ENCODE results near the gene GRM4.

GRM4 gene

GRCh38 chr6:34004706-34005105 is 141.2 kb downstream of the GRM4 start:
- H3K27me3 ChIP-seq: peaks cover 4% of the 10 kb centered on the region
- H3K4me1 ChIP-seq (ENCODE audit: control insufficient read depth in 1 of 2, insufficient read depth in 1 of 2, low read depth in 1 of 2, low read length in 1 of 2): no peaks in the 10 kb centered on the region
- H3K36me3 ChIP-seq: no peaks in the 10 kb centered on the region
- H3K27ac ChIP-seq: no peak overlapping the region
- H3K9me3 ChIP-seq: no peaks in the 10 kb centered on the region
- no peak overlapping the region for H3K4me3 ChIP-seq (ENCODE audit: low read depth in 1 of 2, low read length in 1 of 2)
- no peak for TF ChIP-seq CTCF (IDR thresholded peaks at IDR 0.05)

DNA sequence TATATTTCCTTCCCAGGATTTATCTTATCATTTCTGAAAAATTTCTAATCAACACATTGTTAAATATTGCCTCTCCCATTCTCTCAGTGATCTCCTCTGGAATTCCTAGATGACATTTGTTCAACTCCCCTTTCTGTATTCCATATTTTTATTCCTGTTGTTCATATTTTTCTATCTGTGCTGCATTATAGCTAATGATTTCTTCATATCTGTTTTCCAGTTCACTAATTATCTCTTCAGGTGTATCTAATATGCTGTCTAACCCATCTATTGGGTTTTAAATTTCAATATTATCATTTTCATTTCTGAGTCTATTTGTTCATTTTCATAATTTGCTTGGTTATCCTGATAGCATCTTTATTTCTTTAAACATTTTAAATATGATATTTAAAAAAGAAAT is 141.9 kb downstream of the GRM4 start:
- H3K9me3 ChIP-seq: no peaks in the 10 kb centered on the region
- no peaks in the 10 kb centered on the region for H3K4me1 ChIP-seq (ENCODE audit: control insufficient read depth in 1 of 2, insufficient read depth in 1 of 2, low read depth in 1 of 2, low read length in 1 of 2)
- peaks cover 4% of the 10 kb centered on the region for H3K27me3 ChIP-seq
- TF ChIP-seq CTCF (IDR thresholded peaks at IDR 0.05): no peak
- H3K4me3 ChIP-seq (ENCODE audit: low read depth in 1 of 2, low read length in 1 of 2): no peak overlapping the region
- H3K27ac ChIP-seq: no peak overlapping the region
- H3K36me3 ChIP-seq: no peaks in the 10 kb centered on the region

DNA sequence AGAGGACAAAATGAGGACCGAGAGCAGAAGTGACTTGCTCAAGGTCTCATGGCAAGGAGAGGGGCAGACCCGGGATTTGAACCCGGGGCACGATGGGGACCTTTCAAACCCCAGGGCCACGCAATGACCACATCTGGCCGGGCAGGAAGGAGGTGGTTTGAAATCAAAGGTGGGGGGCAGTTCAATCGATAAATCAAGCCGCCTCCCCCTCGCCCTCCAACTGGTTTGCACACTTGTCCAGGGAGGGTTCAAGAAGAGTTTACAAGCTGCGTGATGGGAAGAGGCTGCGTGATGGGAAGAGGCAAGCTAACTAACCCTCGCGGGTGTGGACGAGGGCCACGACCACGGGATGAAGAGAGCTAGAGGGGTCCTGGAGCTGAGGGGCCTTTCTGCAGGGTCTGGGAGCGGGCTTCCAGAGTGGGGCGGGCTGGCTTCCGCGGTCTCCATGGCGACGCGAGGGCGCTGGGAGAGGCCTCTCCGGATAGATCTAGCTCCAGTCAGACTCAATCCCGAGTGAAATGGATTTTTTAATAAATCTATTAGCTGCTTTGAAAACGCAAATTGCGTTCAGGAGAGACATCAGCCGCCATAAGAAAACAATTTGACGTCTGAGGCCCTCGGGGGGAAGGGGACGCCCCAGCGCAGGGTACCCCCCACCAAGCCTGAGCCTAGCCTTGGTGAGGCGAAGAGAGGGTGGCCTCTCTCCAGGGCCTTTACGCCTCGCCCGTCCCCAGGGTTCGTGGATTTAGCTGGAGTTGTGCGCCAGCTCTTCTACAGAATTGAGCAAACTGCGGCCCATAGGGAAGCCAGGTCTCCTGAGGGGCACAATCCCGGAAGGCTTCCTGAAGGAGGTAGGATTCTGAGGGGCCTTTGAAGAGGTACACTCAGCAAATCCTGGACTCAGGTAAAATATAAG is 143.9 kb downstream of the GRM4 start:
- H3K27me3 ChIP-seq: peaks cover 4% of the 10 kb centered on the region
- H3K9me3 ChIP-seq: no peaks in the 10 kb centered on the region
- H3K36me3 ChIP-seq: no peaks in the 10 kb centered on the region
- H3K4me1 ChIP-seq (ENCODE audit: control insufficient read depth in 1 of 2, insufficient read depth in 1 of 2, low read depth in 1 of 2, low read length in 1 of 2): no peaks in the 10 kb centered on the region
- no peak overlapping the region for H3K4me3 ChIP-seq (ENCODE audit: low read depth in 1 of 2, low read length in 1 of 2)
- no peak for TF ChIP-seq CTCF (IDR thresholded peaks at IDR 0.05)
- H3K27ac ChIP-seq: no peak overlapping the region

- H3K4me1 ChIP-seq (ENCODE audit: control insufficient read depth in 1 of 2, insufficient read depth in 1 of 2, low read depth in 1 of 2, low read length in 1 of 2): no peaks in the 10 kb centered on the region
- H3K27me3 ChIP-seq: peaks cover 4% of the 10 kb centered on the region
- TF ChIP-seq CTCF (IDR thresholded peaks at IDR 0.05): no peak
- H3K36me3 ChIP-seq: no peaks in the 10 kb centered on the region
- no peak overlapping the region for H3K27ac ChIP-seq
- H3K4me3 ChIP-seq (ENCODE audit: low read depth in 1 of 2, low read length in 1 of 2): no peak overlapping the region
- no peaks in the 10 kb centered on the region for H3K9me3 ChIP-seq
Measured at GRCh38 chr6:34000281-34000680, 145.6 kb downstream of the GRM4 start.

DNA sequence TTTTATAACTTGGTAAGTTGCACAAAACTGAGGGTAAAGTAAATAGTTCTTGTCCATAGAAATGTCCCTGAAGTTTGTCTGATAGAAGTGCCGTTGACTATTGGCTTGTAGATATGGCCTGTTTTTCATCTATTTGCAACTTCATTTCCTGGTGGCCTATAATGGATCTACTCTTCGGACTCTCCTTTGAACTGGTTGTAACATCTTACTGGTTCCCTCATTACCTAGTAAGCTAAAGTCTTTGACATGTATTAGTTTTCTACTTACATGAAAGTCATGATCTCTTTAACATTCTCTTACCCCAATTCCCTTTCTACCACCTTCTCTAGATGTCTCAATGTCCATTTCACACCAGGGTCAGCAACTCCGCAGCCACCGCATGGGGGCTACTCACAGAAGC is 146.3 kb downstream of the GRM4 start:
- peaks cover 4% of the 10 kb centered on the region for H3K27me3 ChIP-seq
- no peak overlapping the region for H3K27ac ChIP-seq
- no peaks in the 10 kb centered on the region for H3K9me3 ChIP-seq
- H3K4me1 ChIP-seq (ENCODE audit: control insufficient read depth in 1 of 2, insufficient read depth in 1 of 2, low read depth in 1 of 2, low read length in 1 of 2): no peaks in the 10 kb centered on the region
- H3K4me3 ChIP-seq (ENCODE audit: low read depth in 1 of 2, low read length in 1 of 2): no peak overlapping the region
- H3K36me3 ChIP-seq: no peaks in the 10 kb centered on the region
- no peak for TF ChIP-seq CTCF (IDR thresholded peaks at IDR 0.05)

Measured in neutrophil (primary cell).